22Rv1 (cell line): ENCODE measurements around the gene ISG20L2.

Experiments
- H3K27ac ChIP-seq: fragments of 450-650 bp; 2 replicates; pipeline ENCODE4 v1.5.1; 2017
- ZFX ChIP-seq: fragments of 450-650 bp; IDR thresholded peaks from 2 replicates; pipeline ENCODE4 v1.6.1; 2017; ENCODE audit warnings: antibody characterized with exemption, borderline replicate concordance
- TF ChIP-seq, protein P1 (sequence below): fragments of 450-650 bp; IDR thresholded peaks from 2 replicates; pipeline ENCODE4 v1.5.1; 2017; ENCODE audit warnings: mild to moderate bottlenecking

ISG20L2 gene

DNA sequence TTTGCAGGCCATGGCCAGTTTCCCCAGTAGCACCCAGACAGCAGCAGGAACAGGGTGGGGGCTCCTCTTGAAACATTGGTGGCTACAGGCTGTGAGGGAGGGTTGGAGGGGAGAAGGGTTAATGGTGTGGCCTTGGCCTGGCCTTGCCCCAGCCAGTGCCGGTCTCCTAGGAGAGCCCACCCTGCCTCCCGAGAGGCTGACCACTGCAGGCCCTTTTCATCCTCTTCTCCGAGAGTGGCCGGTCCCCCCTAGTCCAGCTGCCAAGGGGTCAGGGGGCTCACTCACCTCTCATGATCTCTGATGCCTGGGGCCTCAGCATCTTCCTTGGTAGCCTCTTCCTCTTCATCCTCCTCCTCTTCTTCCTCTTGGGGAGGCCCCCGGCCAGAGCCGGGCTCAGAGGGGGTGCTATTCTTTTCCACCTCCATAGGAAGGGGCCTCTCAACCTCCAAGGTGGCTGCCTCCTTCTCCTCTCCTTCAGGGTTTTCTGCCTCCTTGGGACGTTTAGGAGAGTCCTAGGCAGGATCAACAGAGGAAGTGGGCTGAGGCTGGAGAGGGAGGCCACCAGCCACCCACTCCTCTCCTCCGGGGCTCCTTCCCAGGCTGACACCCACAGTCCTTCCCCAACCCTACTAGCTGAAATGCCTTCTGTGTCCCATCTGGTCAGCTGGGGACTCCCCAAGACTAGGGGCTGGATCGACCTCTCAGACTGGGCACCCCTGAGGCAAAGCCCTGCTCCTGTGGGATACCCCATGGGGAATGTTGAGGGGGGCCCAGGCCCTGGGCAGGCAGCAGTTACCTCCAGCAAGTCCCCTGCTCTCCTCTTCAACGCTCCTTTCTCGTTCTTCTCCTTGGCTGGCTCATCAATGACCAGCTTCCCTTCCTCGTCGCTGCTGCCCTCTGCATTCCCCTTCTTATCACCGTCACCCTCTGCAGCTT, 15.1 kb upstream of the ISG20L2 start:
- TF ChIP-seq, protein P1, sequence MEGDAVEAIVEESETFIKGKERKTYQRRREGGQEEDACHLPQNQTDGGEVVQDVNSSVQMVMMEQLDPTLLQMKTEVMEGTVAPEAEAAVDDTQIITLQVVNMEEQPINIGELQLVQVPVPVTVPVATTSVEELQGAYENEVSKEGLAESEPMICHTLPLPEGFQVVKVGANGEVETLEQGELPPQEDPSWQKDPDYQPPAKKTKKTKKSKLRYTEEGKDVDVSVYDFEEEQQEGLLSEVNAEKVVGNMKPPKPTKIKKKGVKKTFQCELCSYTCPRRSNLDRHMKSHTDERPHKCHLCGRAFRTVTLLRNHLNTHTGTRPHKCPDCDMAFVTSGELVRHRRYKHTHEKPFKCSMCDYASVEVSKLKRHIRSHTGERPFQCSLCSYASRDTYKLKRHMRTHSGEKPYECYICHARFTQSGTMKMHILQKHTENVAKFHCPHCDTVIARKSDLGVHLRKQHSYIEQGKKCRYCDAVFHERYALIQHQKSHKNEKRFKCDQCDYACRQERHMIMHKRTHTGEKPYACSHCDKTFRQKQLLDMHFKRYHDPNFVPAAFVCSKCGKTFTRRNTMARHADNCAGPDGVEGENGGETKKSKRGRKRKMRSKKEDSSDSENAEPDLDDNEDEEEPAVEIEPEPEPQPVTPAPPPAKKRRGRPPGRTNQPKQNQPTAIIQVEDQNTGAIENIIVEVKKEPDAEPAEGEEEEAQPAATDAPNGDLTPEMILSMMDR = no peak
- TF ChIP-seq ZFX = no peak
- H3K27ac ChIP-seq = peak overlapping the region; percentile 92; the same call in 1 of the 2 replicates

DNA sequence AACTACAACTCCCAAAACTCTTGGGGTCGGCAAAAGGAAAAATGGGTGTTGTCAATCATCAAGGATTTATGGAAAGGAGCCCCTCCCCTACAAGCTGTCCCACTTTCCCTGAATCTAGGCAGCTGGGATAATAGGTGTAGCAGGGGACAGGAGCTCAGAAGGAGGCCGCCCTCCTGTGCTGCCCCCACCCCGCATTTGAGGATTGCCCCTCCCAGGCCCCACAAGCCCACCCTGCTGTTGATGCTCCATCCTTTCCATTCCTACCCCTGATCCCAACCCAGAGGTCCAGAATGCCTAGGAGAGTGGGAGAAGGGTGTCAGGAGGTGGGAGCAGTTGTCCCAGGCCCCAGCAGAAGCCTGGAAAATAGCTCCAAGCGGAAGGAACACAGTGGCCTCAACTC, 14.2 kb upstream of the ISG20L2 start:
- TF ChIP-seq, protein P1 = no peak
- TF ChIP-seq ZFX = no peak
- peak overlapping the region; percentile 92; the same call in 1 of the 2 replicates for H3K27ac ChIP-seq

DNA sequence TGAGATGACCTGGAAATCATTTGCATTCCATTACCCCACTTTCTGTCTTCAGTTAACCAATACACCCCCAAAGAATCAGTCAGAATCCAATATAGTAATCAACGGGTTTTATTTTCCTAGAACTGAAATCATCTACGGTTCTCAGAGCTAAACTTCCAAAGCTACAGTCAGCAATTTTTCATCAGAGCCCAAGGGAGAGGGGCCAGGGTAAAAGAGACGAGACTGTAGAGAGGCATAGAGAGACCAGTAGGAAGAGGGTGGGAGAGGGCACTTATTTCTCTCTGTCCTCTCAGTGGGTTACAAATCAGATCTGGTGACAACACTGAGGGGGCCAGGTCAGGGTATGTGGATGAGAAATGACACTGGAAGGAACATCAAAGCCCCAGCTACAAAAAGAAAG, 13.5 kb upstream of the ISG20L2 start:
- H3K27ac ChIP-seq = peak overlapping the region; percentile 92
- TF ChIP-seq ZFX = no peak
- TF ChIP-seq, protein P1 = no peak

DNA sequence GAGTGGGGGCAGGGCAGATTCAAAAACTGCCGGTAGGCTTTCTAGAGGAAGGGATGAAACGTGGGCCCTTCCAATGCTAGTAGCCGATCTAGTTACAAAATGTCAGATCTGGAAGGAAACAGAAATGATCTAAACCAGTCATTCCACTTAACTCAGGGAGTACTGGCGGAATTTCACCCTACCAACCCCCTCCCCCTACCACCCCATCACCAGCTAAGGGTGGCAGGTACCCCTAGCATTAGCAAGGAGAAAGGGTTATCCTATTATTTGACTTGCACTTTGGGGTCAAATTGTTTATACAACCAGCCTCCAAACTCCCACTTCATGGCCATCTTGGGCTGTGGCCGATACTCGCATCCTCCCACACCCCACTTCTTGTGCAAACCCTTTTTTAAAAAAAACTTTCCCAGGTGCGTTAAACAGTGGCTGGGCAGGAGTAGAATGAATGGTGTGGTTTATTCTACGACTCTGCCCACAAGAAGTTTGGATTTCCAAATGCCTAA, 13.0 kb upstream of the ISG20L2 start:
- TF ChIP-seq, protein P1 = no peak
- no peak for TF ChIP-seq ZFX
- H3K27ac ChIP-seq = peak overlapping the region; percentile 92

DNA sequence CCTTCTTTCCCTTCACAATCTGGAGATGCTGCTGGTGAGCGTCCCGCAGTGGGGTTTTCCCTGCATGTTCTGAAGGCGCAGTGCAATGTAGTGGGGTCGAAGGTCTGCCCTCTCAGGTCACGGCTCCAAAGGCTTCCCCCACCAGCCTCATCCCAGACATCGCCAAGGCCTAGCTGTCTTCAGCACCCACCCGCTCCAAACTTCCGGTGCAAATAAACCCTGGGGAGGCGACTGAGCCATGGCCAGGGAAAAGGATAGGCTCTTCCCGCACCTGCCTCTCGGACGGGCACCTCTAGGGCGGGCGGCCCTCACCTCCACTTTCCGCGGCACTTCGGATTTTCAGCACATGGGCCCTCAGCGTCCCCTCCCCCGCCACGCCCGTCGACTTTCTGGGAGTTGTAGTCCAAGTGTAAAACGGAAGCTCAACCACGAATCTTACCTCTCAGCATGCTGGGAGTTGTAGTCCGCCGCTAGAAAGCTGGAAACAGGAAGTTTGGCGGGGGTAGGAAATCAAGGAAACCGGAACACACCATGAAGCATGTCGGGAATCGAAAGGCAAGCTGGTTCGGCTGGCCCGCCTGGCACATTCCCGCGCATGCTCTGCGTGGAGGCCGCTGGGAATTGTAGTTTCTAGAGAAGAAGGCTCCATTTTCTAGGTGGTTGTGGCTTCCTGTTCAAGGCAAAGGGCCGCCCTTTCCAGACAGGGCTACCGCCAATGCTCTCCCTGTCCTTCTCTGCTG, 12.3 kb upstream of the ISG20L2 start, which contains the start of gene MRPL24:
Gene MRPL24 (minus strand): TSS at position 348 of the 740 bp plus-strand sequence. CDS start 2,384 bp downstream, outside the sequence.
- H3K27ac ChIP-seq = peak within 1 kb of the TSS; percentile 92
- TF ChIP-seq, protein P1 = no peak
- no peak for TF ChIP-seq ZFX

DNA sequence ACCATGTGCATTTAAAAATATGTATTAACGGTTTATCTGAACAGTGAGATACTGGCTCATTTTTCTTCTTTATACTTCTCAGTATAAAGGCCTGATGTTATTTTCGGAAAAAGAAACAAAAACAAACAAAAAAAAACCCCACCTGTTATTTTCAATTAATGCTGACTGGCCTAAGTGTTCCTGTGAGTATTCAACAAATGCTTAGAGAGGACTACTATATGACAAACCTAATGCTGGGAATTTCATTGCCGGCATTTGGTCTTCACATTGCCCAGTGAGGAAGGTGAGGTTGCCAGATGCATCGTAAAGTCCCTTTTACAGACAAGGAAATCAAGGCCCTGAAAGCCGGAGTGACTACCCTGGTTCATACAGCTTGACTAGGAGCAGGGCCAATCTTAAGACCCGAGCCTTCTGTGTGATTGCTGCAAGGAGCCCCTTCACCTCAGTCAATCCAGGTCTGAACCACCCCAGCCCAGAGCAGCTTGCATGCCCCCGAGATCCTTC, 11.7 kb upstream of the ISG20L2 start:
- peak overlapping the region; percentile 92 for H3K27ac ChIP-seq
- TF ChIP-seq ZFX = no peak
- TF ChIP-seq, protein P1 = no peak
